ENCODE data around the gene F12.

F12 gene

GRCh38 chr5:177446200-177447065 is 37.1 kb upstream of the F12 start, which contains the start of gene PRR7:
Gene PRR7, plus strand, starts transcription at chr5:177446814. Its CDS starts 8,254 bp downstream, at chr5:177455068.
- peak; percentile 48 for DNase-seq

DNA sequence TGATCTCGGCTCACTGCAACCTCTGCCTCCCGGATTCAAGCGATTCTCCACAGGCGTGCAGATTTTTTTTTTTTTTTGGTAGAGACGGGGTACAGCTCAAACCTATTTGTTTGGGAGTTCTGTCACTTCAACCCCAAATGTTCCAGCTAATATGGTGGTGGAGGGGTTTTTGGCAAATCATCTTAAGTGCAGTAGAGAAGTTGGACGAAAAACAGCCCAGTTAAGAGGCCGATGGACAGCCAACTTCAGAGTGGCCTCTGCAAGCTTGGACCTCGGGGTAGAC is 36.5 kb upstream of the F12 start:
- DNase-seq = no peak

- no peak for DNase-seq
These were observed 35.9 kb upstream of the F12 start for GRCh38 chr5:177445052-177445916.

GRCh38 chr5:177444106-177445051 is 35.0 kb upstream of the F12 start:
- no peak for DNase-seq

DNA sequence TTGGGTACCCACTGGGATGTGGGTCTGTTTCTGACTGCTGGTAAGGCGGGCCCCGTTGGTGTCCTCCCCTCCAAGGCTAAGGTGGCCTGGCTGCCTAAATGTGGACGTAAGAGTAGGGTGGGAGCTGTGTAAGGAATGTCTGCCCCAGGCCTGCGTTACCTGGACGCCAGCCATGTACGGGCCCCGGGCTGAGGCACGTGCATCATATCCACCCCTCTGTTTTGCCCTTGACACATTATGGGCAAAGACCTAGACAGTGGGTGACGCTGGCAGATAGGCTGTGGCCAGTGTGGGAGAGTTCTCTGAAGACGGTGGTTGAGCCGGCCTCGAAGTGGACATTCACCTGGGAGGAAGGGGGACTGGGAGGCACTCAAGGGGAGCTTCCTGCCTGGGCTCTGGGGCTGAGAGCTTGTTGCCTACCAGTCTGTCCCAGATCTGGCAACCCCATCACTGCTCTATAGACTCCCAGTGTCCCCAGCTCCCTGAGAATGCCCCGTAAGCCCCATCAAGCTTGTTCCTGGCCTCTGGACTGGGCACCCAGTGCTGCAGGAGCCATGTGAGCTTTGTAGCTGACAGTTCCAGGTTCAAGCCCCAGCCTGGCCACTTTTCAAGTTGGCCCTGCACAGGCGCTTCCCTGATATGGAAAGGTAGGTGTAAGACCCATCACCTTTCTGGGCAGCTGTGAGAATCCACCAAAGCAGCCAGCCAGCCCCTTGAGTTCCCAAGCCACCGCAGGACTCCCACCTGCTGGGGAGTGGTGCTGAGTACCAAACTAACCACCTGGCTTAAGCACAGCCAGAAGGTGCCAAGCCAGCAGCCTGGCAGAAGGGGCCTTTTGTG is 34.0 kb upstream of the F12 start:
- no peak for DNase-seq

DNA sequence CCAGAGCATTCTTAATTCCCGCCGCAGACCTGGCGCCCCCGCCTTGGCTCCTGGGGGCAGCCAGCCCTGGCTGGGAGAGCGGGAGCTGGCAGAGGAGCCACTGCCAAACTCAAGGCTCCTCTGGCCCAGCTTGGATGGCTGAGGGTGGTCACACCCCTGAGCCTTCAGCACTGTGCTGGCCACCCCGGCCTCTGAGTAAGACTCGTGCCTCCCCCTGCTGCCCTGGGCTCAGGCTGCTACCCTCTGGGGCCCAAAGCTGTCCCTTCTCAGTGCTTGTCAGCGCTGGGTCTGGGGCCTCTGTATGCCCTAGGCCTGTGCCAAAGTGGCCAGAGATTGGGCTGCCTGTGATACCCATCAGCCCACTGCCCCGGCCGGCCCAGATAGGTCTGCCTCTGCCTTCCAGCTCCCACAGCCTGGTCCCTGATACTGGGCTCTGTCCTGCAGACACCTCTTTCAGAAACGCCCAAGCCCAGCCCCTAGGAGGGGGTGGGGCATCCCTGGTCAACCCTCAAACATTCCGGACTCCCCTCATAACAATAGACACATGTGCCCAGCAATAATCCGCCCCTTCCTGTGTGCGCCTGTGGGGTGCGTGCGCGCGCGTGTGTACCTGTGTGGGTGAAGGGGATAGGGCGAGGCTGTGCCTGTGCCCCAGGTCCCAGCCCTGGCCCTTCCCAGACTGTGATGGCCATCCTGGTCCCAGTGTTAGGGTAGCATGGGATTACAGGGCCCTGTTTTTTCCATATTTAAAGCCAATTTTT is 32.9 kb upstream of the F12 start:
- DNase-seq = no peak

GRCh38 chr5:177440990-177441780 is 31.8 kb upstream of the F12 start:
- DNase-seq = no peak

- no peak for DNase-seq
These were observed 31.0 kb upstream of the F12 start for GRCh38 chr5:177440211-177440989.

- no peak for DNase-seq
These were observed 30.2 kb upstream of the F12 start for GRCh38 chr5:177439518-177440053.

DNA sequence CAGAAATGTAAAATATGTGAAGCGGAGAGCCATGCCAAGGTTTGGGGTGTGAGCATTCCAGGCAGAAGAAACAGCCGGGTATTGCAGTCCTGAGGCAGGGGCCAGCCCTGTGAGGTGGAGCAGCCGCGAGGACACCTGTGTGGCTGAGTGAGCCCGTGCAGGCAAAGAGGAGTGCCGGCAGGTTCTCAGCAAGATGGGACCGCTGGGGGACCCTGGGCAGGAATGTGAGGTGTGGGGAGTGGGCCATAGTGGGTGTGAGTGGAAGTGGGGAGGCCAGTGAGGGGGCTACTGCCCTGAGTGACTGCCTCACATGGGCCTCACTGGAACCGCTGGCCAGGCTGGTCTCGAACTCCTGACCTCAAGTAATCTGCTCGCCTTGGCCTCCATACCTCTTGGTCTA is 29.1 kb upstream of the F12 start:
- DNase-seq = no peak

GRCh38 chr5:177437623-177438022 is 28.3 kb upstream of the F12 start:
- DNase-seq = no peak

DNA sequence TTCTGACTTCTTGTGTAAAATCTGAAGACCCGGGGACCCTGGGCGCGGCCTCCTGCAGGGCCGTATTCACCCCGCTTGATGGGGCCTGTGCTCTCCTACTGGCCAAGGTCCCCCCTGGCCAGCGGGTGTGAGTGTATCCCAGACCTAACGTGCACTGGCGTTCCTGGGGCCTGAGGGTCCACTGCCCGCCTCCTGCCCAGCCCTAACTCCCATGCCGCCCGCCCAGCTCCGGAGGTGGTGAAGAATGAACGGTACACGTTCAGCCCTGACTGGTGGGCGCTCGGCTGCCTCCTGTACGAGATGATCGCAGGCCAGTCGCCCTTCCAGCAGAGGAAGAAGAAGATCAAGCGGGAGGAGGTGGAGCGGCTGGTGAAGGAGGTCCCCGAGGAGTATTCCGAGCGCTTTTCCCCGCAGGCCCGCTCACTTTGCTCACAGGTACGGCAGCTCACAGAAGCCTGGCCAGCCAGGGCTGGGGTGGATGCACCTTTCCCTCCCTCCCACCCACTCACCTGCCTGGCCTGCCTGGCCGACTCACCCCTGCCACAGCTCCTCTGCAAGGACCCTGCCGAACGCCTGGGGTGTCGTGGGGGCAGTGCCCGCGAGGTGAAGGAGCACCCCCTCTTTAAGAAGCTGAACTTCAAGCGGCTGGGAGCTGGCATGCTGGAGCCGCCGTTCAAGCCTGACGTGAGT is 26.6 kb upstream of the F12 start:
- DNase-seq = no peak

DNA sequence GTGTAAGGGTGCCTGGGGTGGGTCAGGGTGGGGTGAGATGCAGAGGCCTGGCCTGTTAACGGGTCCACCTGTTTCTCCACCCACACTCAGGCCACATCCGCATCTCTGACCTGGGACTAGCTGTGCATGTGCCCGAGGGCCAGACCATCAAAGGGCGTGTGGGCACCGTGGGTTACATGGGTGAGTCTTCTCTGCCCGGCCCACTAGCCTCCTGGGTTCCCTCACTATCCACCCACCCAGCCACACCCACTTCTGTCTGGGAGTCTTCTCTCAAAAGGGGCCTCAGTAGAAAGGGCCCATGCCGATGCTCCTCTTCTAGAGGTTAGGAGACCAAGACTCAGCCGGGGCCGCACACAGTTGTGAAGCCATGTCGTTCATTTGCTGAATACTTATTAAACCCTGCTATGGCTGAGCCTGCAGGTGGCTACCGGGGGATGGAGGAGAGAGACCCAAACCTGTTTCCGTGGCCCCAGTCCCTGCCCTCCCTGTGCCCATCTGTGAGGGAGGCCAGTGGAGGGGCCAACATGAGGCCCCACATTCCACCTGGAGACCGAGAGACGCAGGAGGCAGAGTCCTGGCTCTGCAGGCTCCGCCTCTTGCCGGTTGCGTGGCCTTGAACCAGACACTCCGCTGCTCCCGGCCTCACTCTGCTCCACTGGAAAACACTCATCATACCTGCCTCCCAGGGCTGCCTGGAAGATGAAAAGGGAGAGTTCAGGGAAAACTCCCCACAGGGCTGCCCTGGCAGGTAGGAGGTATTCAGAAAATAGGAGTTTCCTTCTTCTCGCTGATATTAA is 25.8 kb upstream of the F12 start:
- no peak for DNase-seq

GRCh38 chr5:177434437-177434836 is 25.1 kb upstream of the F12 start:
- DNase-seq = no peak

DNA sequence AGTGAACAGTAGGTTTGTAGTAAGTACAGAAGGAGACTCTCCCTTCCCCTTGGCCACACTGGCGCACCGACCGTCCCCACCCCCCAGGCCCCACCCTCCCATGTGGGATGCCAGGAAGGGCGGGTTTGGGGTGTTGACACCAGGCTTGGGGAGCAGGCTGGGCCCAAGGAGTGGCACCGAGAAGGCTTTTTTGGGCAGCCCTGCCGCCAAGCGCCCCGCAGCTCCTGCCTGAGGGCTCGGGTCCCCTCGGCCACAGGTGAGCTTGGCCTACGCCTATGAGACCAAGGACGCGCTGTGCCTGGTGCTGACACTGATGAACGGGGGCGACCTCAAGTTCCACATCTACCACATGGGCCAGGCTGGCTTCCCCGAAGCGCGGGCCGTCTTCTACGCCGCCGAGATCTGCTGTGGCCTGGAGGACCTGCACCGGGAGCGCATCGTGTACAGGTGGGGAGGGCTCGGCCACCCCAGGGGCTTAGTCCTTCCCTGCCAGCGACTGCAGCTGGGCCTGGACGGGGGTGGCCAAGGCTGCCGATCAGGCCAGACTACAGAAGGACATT is 24.4 kb upstream of the F12 start:
- DNase-seq = no peak

- DNase-seq = no peak
These were observed 23.7 kb upstream of the F12 start for GRCh38 chr5:177432839-177433657.
